ENCODE data around the gene NACC1. TPM values are rescaled to one million over a fixed set of nuclear protein-coding genes. Genes with fewer than 3 reads are reported as not detected.

NACC1 gene
- polyA plus RNA-seq, result 32.9 to 63.2 TPM (median 56.4 TPM) in 3 replicates
- 7.8 TPM for polyA plus RNA-seq (2011; ENCODE audit: low read depth)
- polyA plus RNA-seq (2011; cell fraction: cytosol; rRNA removed), result 65.8 and 136 TPM in 2 replicates
- polyA plus RNA-seq (2011; cell fraction: nucleus; rRNA removed), result 67.5 and 126 TPM in 2 replicates
- 19.0 and 54.1 TPM in 2 replicates for polyA plus RNA-seq (2012; ENCODE audit: low replicate concordance)
- polyA minus RNA-seq, result 57.3 to 123 TPM (median 88.9 TPM) in 3 replicates
- polyA minus RNA-seq (2011; cell fraction: cytosol; rRNA and poly(A)+ RNA removed), result 190 TPM
- polyA minus RNA-seq (2011; cell fraction: nucleus; rRNA and poly(A)+ RNA removed), result 58.6 and 62.1 TPM in 2 replicates

DNA sequence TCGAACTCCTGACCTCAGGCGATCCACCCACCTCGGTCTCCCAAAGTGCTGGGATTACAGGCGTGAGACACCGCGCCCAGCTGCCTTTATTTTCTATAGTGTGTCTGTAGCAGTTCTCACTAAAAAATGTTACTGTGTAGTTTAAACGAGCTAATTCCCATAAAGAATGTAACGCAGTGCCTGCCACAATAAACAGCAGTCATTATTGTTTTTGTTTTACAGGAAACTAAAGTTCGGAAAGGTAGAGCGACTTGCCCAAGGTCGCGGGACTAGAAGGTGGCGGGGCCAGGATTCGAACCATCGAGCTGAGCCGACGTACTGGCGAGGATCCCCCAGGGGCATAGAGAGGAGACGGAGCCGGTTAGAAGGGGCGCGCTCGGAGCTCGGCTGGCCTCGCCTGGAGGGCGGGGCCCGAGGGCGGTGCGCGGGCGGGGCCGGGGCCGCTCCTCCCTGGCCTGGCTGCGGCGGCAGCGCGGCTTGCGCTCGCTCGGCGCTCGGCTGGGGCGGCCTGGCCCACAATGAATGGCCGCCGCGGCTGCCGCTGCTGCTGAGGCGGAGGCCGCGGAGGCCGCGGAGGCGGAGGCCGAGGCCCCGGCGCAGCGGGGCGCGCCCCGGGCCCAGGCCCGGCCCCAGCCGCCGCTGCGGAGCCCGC is at the start of gene NACC1:
Gene NACC1, plus strand, starts transcription at position 493 of the 652 bp plus-strand sequence. CDS start 16,944 bp downstream, outside the sequence.
- peak within 1 kb of the TSS; percentile 84 for H3K27ac ChIP-seq (ENCODE audit: control insufficient read depth, insufficient read depth, low read length)
- H3K27me3 ChIP-seq (ENCODE audit: control insufficient read depth, extremely low read depth, insufficient read depth, low read length), result no peaks in the 10 kb centered on the region
- dilution Hi-C loops (cut with MboI; ENCODE audit: extremely low pct_ligation_motif_present, low sequenced_read_pairs), result no loop called here
- no peaks in the 10 kb centered on the region for H3K9me3 ChIP-seq (ENCODE audit: control insufficient read depth, low read depth, low read length)
- H3K4me1 ChIP-seq (ENCODE audit: control insufficient read depth, extremely low read depth, insufficient read depth, low read length), result peaks cover 32% of the 10 kb centered on the region
- peaks cover 17% of the 10 kb centered on the region for H4K20me1 ChIP-seq (ENCODE audit: control insufficient read depth, extremely low read depth, insufficient read depth, low read length)
- TF ChIP-seq EZH2 (IDR thresholded peaks at IDR 0.05; ENCODE audit: low read length), result no peak
- TF ChIP-seq, protein P1, sequence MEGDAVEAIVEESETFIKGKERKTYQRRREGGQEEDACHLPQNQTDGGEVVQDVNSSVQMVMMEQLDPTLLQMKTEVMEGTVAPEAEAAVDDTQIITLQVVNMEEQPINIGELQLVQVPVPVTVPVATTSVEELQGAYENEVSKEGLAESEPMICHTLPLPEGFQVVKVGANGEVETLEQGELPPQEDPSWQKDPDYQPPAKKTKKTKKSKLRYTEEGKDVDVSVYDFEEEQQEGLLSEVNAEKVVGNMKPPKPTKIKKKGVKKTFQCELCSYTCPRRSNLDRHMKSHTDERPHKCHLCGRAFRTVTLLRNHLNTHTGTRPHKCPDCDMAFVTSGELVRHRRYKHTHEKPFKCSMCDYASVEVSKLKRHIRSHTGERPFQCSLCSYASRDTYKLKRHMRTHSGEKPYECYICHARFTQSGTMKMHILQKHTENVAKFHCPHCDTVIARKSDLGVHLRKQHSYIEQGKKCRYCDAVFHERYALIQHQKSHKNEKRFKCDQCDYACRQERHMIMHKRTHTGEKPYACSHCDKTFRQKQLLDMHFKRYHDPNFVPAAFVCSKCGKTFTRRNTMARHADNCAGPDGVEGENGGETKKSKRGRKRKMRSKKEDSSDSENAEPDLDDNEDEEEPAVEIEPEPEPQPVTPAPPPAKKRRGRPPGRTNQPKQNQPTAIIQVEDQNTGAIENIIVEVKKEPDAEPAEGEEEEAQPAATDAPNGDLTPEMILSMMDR (optimal IDR thresholded peaks at IDR 0.05 in 1 of 3, IDR thresholded peaks at IDR 0.05 in 1 of 3, conservative IDR thresholded peaks at IDR 0.05 in 1 of 3; ENCODE audit: extremely low read depth in 1 of 3, insufficient read depth in 2 of 3, low read length in 3 of 3), result no peak
- H3K9ac ChIP-seq (ENCODE audit: control insufficient read depth, extremely low read depth, insufficient read depth, low read length), result peak within 1 kb of the TSS; percentile 91
- H3K4me2 ChIP-seq (ENCODE audit: control insufficient read depth, extremely low read depth, insufficient read depth, low read depth, low read length), result peak within 1 kb of the TSS; percentile 90
- H2AFZ ChIP-seq (ENCODE audit: control insufficient read depth, low read length), result peak within 1 kb of the TSS; percentile 74
- DNase-seq (ENCODE audit: low read depth, low spot score) (no peak), FAIRE-seq (no peak)
- H3K36me3 ChIP-seq (ENCODE audit: control insufficient read depth in 2 of 2, extremely low read depth in 1 of 2, insufficient read depth in 2 of 2, low read length in 2 of 2), result peaks cover 19 to 25% of the 10 kb centered on the region in 2 experiments
- H3K79me2 ChIP-seq (ENCODE audit: control insufficient read depth, insufficient read depth, low read length), result peaks cover 62% of the 10 kb centered on the region
- peak within 1 kb of the TSS; percentile 85 to 96 (median 95) for H3K4me3 ChIP-seq (ENCODE audit: control insufficient read depth in 2 of 3, extremely low read depth in 1 of 3, insufficient read depth in 2 of 3, low read depth in 1 of 3, low read length in 3 of 3)
- H3K9me1 ChIP-seq (ENCODE audit: control insufficient read depth, extremely low read depth, insufficient read depth, low read length), result no peaks in the 10 kb centered on the region

DNA sequence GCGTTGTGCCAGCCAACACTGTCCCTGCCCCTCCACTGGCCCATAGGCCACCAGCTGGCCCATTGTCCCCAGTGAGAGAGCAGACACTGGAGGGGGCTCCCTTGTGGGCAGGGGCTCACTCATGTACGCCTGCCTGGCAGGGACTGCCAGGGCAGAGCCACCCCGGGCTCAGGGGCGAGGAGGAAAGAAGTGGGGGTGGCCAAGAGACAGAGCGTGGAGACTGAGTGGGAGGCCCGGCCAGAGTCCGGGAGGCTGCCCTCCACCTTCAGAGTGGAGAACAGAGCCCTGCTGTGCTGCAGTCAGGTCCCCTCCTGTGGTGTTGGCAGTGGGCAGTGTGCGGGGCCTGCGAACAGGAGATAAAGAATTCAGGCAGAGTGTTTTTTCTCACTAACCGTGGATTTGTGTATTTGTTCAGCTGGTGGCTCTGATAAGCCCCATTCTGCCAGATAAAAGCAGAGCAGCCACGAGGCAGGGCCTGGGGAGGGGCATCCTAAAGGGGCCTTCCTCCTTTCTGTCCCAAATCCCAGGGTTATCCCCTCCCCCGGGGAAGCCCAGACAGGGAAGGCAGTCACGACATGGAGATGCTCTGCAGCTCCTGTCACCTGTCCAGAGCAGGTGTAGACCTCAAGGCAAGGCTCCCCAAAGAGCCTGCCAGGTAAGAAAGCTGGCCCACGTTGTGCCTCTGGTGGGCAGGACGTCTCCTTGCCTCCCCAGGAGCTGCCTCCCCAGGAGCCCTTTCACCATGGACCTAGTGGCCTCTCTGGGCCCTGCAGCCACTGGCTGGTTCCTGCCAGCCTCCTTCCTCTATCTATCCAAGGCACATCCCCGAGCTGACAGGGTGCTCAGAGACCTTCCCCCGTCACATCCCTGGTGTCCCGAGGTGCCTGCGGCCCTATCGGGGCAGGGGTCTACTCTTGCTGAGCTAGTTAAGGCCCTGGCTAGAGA is 48.4 kb upstream of the NACC1 start:
- dilution Hi-C loops (cut with MboI; ENCODE audit: extremely low pct_ligation_motif_present, low sequenced_read_pairs), result no loop called here
- Histone ChIP-seq H4K20me1 (ENCODE audit: control insufficient read depth, extremely low read depth, insufficient read depth, low read length) (no peaks in the 10 kb centered on the region), H3K27me3 (ENCODE audit: control insufficient read depth, extremely low read depth, insufficient read depth, low read length) (no peaks in the 10 kb centered on the region), H3K9me1 (ENCODE audit: control insufficient read depth, extremely low read depth, insufficient read depth, low read length) (no peaks in the 10 kb centered on the region), H2AFZ (ENCODE audit: control insufficient read depth, low read length) (no peak overlapping the region), H3K4me3 (ENCODE audit: control insufficient read depth in 2 of 3, extremely low read depth in 1 of 3, insufficient read depth in 2 of 3, low read depth in 1 of 3, low read length in 3 of 3) (no peak overlapping the region), H3K36me3 (ENCODE audit: control insufficient read depth in 2 of 2, extremely low read depth in 1 of 2, insufficient read depth in 2 of 2, low read length in 2 of 2) (peaks cover 6 to 15% of the 10 kb centered on the region in 2 experiments), H3K4me1 (ENCODE audit: control insufficient read depth, extremely low read depth, insufficient read depth, low read length) (no peaks in the 10 kb centered on the region), H3K9me3 (ENCODE audit: control insufficient read depth, low read depth, low read length) (no peaks in the 10 kb centered on the region), H3K4me2 (ENCODE audit: control insufficient read depth, extremely low read depth, insufficient read depth, low read depth, low read length) (no peak overlapping the region), H3K79me2 (ENCODE audit: control insufficient read depth, insufficient read depth, low read length) (peaks cover 13% of the 10 kb centered on the region), H3K9ac (ENCODE audit: control insufficient read depth, extremely low read depth, insufficient read depth, low read length) (no peak overlapping the region), H3K27ac (ENCODE audit: control insufficient read depth, insufficient read depth, low read length) (no peak overlapping the region)
- TF ChIP-seq, protein P1 (optimal IDR thresholded peaks at IDR 0.05 in 1 of 3, IDR thresholded peaks at IDR 0.05 in 1 of 3, conservative IDR thresholded peaks at IDR 0.05 in 1 of 3; ENCODE audit: extremely low read depth in 1 of 3, insufficient read depth in 2 of 3, low read length in 3 of 3), result no peak
- no peak for TF ChIP-seq EZH2 (IDR thresholded peaks at IDR 0.05; ENCODE audit: low read length)
- FAIRE-seq (no peak), DNase-seq (ENCODE audit: low read depth, low spot score) (no peak)
